ENCODE results near the gene ANKRD33B. TPM values are rescaled to one million over a fixed set of nuclear protein-coding genes. Genes with fewer than 3 reads are reported as not detected.

The ANKRD33B gene
- total RNA-seq, 1 experiment from 2014 or later = 1.6 TPM

DNA sequence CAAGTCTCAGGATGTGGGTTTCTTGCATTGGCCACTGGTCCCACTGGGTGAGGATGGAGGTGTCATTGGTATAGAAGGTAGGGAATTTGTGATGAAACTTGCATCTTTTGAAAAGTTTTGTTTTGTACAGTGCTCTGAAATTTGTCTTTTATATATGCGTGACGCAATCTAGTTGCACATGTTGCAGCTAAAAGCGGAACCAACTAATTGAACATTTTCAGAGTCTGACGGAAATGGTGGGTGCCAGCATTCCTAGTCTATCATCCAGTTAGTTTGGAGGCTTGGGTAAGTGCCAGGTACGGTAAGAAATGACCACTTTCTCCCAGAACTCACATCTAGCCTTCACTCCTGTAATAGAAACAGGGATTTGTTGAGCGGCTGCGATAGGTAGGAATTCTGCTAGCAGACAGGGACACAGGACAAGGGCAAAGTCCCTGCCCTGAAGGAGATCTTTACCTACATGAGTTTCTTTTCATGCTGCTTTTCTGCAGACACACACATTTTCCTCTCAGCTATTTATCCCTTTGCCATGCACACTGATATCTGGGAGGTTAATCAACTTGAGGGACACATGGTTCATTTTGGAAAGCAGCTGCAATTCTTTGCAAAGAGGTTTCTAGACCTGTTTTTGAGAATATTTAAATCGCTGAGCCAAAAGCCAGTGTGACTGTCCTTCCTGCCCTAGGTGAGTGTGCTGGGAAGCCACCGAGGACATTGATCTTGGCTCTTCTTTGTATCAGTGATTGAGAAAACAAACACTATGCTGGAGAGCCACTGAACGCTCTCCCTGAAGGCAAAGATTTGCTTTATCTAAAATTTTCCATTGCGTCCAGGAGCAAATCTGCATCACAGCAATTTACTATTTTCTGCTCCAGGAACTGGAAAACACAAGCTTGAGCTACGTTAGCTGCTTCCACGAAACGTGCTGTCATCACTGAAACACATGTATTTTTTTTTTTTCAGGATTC, 107.5 kb downstream of the ANKRD33B start:
- no peak for DNase-seq
- H3K27me3 ChIP-seq (ENCODE audit: control insufficient read depth, insufficient read depth, low read length) = no peaks in the 10 kb centered on the region
- H3K36me3 ChIP-seq (replicated peaks; ENCODE audit: control insufficient read depth, insufficient read depth, low read length) = no peaks in the 10 kb centered on the region
- no peak overlapping the region for H3K4me3 ChIP-seq (ENCODE audit: insufficient read depth, low read depth, low read length)

DNA sequence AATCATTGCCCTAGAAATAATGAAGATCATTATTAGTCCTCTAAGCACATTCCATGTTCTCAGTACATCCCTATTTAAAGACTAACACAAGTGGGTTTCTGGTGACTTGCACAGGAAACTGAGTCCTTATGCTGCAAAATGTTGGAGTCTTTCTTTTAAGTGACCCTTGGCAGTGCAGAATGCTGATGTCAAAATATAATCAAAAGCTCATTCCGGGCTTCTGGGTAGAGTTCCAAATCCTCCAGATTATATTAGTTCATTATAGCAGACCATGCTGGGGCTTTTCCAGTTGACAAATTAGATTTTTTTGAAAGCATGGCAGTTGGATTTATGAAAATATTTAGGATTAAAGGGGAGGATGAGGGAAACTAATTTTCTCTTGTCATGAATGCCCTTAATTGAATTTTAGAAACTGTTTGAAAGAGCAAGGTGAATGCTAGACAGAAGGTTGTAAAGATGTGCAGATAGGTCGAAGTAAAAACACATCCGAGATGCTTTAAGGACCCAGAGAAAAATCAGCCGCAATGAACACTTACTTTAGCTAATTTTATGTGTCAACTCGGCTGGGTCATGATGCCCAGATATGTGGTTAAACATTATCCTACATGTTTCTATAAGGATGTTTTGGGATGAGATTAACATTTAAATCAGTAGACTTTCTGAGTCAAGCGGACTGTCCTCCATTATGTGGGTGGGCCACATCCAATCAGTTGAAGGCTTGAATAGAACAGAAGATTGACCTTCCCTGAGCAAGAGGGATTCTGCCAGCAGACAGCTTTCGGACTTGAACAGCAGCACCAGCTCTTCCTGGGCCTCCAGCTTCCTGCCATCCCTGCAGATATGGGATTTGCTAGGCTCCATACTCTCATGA, 108.5 kb downstream of the ANKRD33B start:
- no peaks in the 10 kb centered on the region for H3K27me3 ChIP-seq (ENCODE audit: control insufficient read depth, insufficient read depth, low read length)
- no peaks in the 10 kb centered on the region for H3K36me3 ChIP-seq (replicated peaks; ENCODE audit: control insufficient read depth, insufficient read depth, low read length)
- DNase-seq = no peak
- H3K4me3 ChIP-seq (ENCODE audit: insufficient read depth, low read depth, low read length) = no peak overlapping the region

DNA sequence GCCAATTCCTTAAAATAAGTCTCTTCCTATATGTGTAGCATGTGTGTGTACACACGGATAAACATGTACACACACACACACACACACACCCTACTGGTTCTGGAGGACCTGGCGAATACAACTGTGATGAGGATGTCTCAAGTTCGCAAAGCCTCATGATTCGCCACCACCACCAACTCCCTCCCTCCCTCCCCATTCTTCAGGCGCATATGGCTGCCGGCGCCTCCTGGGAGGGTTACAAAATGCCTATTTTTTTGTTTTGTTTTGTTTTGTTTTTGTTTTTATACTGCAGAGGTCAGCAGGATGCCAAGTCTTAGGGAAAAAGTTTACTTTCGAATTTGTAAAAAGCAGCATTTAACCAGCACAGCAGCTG, 109.1 kb downstream of the ANKRD33B start:
- no peak for DNase-seq
- no peaks in the 10 kb centered on the region for H3K36me3 ChIP-seq (replicated peaks; ENCODE audit: control insufficient read depth, insufficient read depth, low read length)
- H3K27me3 ChIP-seq (ENCODE audit: control insufficient read depth, insufficient read depth, low read length) = no peaks in the 10 kb centered on the region

DNA sequence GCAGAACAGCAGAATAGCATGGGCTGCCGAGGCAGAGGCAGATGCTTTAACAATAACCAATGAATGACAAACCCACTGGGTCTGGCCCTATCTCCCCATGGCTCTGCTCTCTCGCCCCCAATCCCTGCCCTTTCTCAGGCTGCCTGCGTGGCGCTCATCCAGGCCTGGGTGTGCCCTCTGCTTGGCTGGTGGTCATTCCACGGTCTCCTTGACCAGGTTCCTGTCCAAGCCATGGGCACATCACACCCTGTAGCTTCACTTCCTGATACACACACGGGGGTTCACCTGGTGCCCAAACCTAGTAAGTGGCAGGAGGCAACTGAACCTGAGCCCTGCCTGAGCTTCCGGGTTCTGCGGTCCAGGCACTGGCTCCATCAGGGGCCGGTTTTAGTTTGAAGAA, 109.5 kb downstream of the ANKRD33B start:
- no peak for DNase-seq
- no peaks in the 10 kb centered on the region for H3K36me3 ChIP-seq (replicated peaks; ENCODE audit: control insufficient read depth, insufficient read depth, low read length)
- H3K4me3 ChIP-seq (ENCODE audit: insufficient read depth, low read depth, low read length) = no peak overlapping the region
- no peaks in the 10 kb centered on the region for H3K27me3 ChIP-seq (ENCODE audit: control insufficient read depth, insufficient read depth, low read length)

More for the DNA sequence above, 109.1 kb downstream of the ANKRD33B start:
- H3K4me3 ChIP-seq (ENCODE audit: insufficient read depth, low read depth, low read length) = no peak overlapping the region

DNA sequence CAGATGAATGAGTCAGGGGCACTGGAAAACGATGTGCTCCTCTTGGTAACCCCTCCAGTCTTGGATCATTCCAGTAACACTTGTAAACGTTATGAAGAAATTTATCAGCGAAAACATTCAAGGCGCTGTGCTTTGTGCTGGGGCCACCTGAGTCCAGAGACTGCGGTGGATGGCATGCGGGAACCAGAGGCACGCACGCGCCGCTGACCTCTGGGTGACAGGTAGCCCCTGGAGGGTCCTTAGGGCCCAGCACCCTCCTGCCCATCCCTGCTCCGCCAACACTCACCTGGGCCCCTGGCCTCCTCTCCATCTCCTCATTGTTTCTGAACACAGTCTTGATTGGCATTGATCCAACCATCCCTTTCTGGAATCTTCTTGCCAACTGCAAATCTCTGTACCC, 110.2 kb downstream of the ANKRD33B start:
- no peak for DNase-seq
- no peaks in the 10 kb centered on the region for H3K27me3 ChIP-seq (ENCODE audit: control insufficient read depth, insufficient read depth, low read length)
- no peaks in the 10 kb centered on the region for H3K36me3 ChIP-seq (replicated peaks; ENCODE audit: control insufficient read depth, insufficient read depth, low read length)
- no peak overlapping the region for H3K4me3 ChIP-seq (ENCODE audit: insufficient read depth, low read depth, low read length)

DNA sequence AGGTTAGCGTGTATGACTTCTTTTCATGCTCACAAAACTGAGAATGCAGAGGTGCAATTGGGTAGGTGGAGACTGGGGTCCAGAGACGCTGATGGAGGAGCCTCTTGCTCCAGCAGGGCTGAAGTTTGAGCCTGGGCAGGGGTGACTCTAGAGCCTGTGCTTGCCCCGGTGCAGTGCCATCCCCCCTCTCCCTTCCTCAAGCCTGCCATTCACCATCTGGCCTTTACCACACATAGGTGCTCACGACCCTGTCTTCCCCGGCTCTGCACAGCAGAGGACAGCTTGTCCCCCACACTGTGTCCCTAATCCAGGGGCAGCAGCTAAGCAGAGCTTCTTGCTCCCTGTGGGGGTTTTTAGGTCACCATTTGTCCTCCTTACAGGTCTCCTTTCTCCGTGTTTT, 110.7 kb downstream of the ANKRD33B start:
- Histone ChIP-seq H3K36me3 (replicated peaks; ENCODE audit: control insufficient read depth, insufficient read depth, low read length) (no peaks in the 10 kb centered on the region; the same call in 1 of the 2 replicates), H3K27me3 (ENCODE audit: control insufficient read depth, insufficient read depth, low read length) (no peaks in the 10 kb centered on the region), H3K4me3 (ENCODE audit: insufficient read depth, low read depth, low read length) (no peak overlapping the region)
- no peak for DNase-seq

DNA sequence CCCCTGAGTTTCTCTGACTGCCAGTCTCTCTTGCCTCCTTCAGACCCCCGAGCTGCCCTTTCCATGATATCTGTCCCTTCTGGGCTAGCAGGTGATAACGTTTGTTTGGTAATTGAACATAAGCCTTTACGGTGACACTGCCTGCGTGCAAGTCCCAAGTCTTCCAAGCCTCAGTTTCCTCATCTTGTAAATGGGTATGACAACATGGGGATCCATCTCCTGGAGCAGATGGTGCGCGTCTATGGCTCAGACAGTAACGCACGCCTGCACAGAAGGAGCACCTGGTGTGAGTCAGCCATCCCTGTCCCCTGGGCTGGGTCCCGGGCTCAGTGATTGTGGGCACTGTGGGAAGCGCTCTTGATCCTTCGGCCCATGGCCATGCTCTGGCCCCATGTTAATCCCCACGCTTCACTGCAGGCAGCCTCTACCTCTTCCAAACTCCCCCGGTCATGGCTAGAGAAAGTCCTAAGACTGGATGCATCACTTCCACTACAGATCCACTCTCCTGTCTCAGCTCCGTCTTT, 111.4 kb downstream of the ANKRD33B start:
- Histone ChIP-seq H3K4me3 (ENCODE audit: insufficient read depth, low read depth, low read length) (no peak overlapping the region), H3K36me3 (replicated peaks; ENCODE audit: control insufficient read depth, insufficient read depth, low read length) (no peaks in the 10 kb centered on the region; the same call in 1 of the 2 replicates), H3K27me3 (ENCODE audit: control insufficient read depth, insufficient read depth, low read length) (no peaks in the 10 kb centered on the region)
- DNase-seq = no peak

DNA sequence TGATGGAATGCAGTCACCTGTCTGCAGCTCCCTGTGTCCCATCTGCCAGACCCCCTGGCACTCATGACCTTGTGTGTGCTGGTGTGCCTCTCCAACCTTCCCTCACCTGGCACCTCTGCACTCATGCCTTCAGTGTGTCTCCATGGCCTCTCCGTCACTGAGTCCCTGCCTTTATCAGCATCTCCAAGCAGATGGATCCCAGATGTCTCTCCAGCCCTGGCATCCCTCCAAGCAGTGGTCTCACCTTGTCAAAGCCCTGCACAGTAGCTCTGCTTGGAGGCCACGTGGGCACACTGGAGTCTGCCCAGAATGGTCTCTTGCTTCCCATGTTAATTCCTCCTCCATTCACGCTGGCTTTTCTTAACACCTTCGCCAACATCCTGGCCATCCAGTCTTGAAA, 112.4 kb downstream of the ANKRD33B start:
- H3K27me3 ChIP-seq (ENCODE audit: control insufficient read depth, insufficient read depth, low read length) = no peaks in the 10 kb centered on the region
- H3K36me3 ChIP-seq (replicated peaks; ENCODE audit: control insufficient read depth, insufficient read depth, low read length) = peaks cover 2% of the 10 kb centered on the region
- DNase-seq = no peak
- H3K4me3 ChIP-seq (ENCODE audit: insufficient read depth, low read depth, low read length) = no peak overlapping the region

DNA sequence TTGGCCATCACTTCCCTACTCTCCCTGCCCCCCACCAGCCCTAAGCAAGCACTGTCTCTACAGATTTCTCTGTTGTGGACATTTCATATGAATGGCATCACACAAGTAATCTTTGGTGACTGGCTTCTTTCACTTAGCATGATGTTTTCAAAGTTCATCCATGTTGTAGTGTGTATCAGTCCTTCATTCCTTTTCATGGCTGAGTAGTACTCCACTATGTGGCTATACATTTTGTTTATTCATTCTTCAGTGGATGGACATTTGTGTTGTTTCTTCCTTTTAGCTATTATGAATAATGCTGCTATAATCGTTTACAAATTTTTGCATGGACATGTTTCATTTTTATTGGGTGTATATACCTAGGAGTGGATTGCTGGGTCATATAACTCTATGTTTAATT, 113.1 kb downstream of the ANKRD33B start:
- DNase-seq = no peak
- H3K36me3 ChIP-seq (replicated peaks; ENCODE audit: control insufficient read depth, insufficient read depth, low read length) = peaks cover 3% of the 10 kb centered on the region
- H3K27me3 ChIP-seq (ENCODE audit: control insufficient read depth, insufficient read depth, low read length) = no peaks in the 10 kb centered on the region
- H3K4me3 ChIP-seq (ENCODE audit: insufficient read depth, low read depth, low read length) = no peak overlapping the region

DNA sequence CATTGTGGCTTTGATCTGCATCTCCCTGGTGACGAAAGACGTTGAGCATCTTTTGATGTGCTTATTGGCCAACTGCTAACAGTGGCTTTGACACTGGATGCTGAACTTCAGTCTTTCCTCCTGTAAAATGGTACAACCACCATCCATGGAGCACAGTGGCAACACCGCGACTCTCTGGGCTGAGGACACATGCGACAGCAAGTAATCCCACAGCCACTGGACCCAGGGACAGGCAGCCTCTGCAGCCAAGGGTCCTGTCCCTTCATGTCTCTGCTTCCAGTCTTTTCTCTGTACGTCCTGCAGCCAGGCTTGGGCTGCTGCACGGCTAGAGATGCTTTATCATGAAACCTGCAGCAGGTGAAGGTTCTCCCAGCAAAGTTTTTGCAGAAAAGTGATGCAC, 113.7 kb downstream of the ANKRD33B start:
- no peak overlapping the region for H3K4me3 ChIP-seq (ENCODE audit: insufficient read depth, low read depth, low read length)
- no peaks in the 10 kb centered on the region for H3K27me3 ChIP-seq (ENCODE audit: control insufficient read depth, insufficient read depth, low read length)
- peaks cover 3% of the 10 kb centered on the region for H3K36me3 ChIP-seq (replicated peaks; ENCODE audit: control insufficient read depth, insufficient read depth, low read length)
- no peak for DNase-seq

DNA sequence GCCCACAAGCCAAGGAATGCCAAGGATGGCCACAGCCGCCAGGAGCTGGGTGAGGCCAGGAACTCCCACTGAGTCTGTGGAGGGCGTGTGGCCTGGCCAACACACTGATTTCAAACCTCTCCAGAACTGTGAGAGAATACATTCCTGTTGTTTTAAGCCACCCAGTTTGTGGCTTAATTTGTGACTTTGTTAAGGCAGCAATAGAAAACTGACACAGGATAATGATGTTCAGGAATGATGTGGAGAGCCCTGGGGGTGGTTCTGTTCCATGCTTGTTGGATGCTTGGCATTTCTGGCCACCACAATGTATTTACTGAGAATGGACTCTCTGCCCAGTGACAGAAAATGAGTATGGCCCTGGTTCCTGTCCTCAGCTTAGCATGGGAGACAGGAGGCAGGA, 114.4 kb downstream of the ANKRD33B start:
- DNase-seq = no peak
- H3K36me3 ChIP-seq (replicated peaks; ENCODE audit: control insufficient read depth, insufficient read depth, low read length) = peaks cover 3% of the 10 kb centered on the region
- H3K4me3 ChIP-seq (ENCODE audit: insufficient read depth, low read depth, low read length) = no peak overlapping the region
- H3K27me3 ChIP-seq (ENCODE audit: control insufficient read depth, insufficient read depth, low read length) = no peaks in the 10 kb centered on the region

DNA sequence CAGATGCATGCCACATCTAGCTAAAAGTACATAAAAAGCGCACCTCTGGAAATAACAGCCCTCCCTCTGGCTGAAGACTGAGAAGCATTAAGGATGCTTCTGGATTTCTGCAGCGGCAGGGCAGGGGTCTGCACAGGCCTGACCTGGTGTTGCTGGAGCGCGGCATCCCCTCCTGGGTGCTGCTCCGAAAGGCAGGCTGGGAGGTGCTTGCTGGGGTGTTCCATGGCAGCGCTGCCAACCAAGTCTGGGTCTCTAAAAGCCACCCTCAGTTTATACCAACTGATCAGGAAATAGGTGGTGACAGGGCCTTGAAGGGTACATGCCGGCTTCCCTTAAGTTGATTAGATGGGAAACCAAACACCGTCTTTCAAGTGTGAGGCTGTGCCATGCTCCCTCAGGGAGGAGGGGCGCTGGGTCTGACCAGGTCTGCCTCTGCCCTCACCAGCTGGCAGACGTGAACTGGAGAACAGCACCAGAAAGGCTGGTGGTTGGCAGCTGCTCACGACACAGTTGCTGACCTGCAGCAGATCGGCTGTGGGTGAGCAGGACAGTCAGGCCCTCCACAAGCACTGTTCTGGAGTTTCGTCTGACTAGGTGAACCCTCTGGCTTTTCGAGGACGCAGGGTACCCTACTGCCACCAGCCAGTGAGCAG, 115.6 kb downstream of the ANKRD33B start:
- no peaks in the 10 kb centered on the region for H3K27me3 ChIP-seq (ENCODE audit: control insufficient read depth, insufficient read depth, low read length)
- no peak for DNase-seq
- peaks cover 3% of the 10 kb centered on the region for H3K36me3 ChIP-seq (replicated peaks; ENCODE audit: control insufficient read depth, insufficient read depth, low read length)
- no peak overlapping the region for H3K4me3 ChIP-seq (ENCODE audit: insufficient read depth, low read depth, low read length)

DNA sequence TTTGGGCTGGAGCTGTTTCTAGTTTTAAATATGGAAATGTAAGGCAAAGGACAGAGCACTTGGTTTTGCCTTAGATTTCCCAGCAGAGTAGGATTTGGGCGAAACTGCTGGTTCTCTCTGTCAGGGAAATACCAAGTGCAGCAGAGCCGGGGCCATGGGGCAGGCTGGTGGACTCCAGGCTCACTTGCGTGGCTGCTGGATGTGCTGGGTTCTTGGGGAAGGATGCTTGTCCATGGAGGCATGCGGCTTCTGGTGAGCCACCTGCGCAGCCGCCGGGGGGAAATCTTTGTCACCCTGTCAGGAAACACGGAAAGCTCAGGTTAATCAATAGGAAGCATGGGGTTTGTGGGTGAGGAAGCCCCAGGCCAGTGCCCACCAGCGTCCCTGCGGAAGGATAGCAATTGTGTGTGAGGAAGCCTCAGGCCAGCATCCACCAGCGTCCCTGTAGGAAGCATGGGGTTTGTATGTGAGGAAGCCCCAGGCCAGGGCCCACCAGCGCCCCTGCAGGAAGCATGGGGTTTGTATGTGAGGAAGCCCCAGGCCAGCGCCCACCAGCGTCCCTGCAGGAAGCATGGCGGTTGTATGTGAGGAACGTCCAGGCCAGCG, 117.1 kb downstream of the ANKRD33B start:
- H3K27me3 ChIP-seq (ENCODE audit: control insufficient read depth, insufficient read depth, low read length) = no peaks in the 10 kb centered on the region
- no peak overlapping the region for H3K4me3 ChIP-seq (ENCODE audit: insufficient read depth, low read depth, low read length)
- peaks cover 3% of the 10 kb centered on the region for H3K36me3 ChIP-seq (replicated peaks; ENCODE audit: control insufficient read depth, insufficient read depth, low read length)
- DNase-seq = no peak

Measured in H7 (cell line).